ENCODE measurements around the gene ATP9A. TPM values are rescaled to one million over a fixed set of nuclear protein-coding genes. Genes with fewer than 3 reads are reported as not detected.
"Not testable (repeated sequence)": the region's sequence is repeated elsewhere in the genome, so short reads cannot be mapped to it uniquely, and the experiment has no call there.

The ATP9A gene
- total RNA-seq, 1 donor from 2014 or later = 25.2 TPM

DNA sequence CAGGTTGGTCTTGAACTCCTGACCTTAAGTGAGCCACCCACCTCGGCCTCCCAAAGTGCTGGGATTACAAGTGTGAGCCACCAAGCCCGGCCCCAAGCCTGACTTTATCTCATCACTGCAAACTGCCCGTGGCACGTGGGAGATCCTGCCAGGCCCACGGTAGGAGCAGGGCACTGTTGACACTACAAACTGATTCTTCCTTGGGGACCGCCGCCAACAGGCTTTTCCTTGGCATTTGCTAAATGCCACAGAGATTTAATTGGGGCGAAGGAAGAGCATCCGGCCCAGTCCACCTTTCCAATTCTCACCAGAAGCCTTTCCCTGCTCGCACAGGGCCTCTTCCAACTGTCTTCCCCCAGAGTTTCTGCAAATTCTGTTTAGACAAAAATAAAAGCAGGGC lies 11.0 kb downstream of the ATP9A start:
- intact Hi-C loops (cut with micrococcal nuclease) = no loop called here
- Histone ChIP-seq H3K4me3 (no peak overlapping the region), H3K27ac (replicated peaks) (no peak overlapping the region), H3K4me1 (peaks cover 14% of the 10 kb centered on the region), H3K27me3 (ENCODE audit: low read depth) (no peaks in the 10 kb centered on the region), H3K9me3 (replicated peaks) (peaks cover 7% of the 10 kb centered on the region), H3K36me3 (no peaks in the 10 kb centered on the region)
- no peak for TF ChIP-seq CTCF (IDR thresholded peaks at IDR 0.05; ENCODE audit: borderline replicate concordance)
- no peak for DNase-seq

GRCh38 chr20:51756653-51757052 lies 11.5 kb downstream of the ATP9A start:
- TF ChIP-seq CTCF (IDR thresholded peaks at IDR 0.05; ENCODE audit: borderline replicate concordance) = no peak
- Histone ChIP-seq H3K27ac (replicated peaks) (no peak overlapping the region), H3K36me3 (no peaks in the 10 kb centered on the region), H3K4me1 (peaks cover 19% of the 10 kb centered on the region), H3K9me3 (replicated peaks) (peaks cover 2% of the 10 kb centered on the region), H3K27me3 (ENCODE audit: low read depth) (no peaks in the 10 kb centered on the region), H3K4me3 (no peak overlapping the region)
- no peak for DNase-seq
- intact Hi-C loops (cut with micrococcal nuclease) = no loop called here

DNA sequence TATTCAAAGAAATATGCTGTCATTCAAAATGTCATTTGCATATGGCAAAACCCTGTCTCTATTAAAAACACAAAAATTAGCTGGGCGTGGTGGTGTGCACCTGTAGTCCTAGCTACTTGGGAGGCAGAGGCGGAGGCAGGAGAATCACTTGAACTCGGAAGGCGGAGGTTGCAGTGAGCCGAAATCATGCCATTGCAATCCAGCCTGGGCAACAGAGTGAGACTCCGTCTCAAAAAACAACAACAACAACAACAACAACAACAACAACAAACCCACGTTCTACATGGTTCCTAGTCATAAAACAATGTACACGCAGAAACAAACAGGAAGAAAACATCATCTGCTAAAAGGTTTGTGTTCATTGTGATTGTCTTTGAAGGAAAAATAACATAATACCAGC lies 15.0 kb downstream of the ATP9A start:
- H3K27me3 ChIP-seq (ENCODE audit: low read depth); H3K36me3 ChIP-seq; DNase-seq; H3K9me3 ChIP-seq (replicated peaks); H3K27ac ChIP-seq (replicated peaks); H3K4me3 ChIP-seq; intact Hi-C loops (cut with micrococcal nuclease): not testable (repeated sequence)
- H3K4me1 ChIP-seq = peaks cover 29% of the 10 kb centered on the region

DNA sequence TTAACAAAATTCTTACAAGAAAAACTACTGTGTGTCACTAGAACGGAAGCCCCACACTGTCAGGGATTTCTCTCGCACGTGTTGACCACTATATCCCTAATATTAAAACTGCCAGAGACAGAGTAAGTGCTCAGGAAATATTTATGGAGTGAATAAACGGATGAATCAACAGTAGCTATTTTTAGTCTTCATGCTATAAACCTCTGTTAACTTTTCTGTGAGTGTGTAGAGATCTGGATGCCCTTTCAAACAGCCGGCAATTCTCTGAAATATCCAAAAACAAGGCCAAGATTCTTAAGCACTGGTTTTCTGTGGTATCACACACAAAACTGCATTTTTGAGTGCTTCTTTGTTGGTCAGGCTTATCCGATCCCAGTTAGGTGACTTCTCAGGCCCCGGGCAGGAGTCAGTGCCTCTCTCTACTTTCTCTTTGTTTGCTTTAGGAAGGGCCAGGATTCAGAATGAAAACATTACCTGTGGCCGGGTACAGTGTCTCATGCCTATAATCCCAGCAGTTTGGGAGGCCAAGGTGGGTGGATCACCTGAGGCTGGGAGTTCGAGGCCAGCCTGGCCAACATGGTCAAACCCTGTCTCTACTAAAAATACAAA lies 15.7 kb downstream of the ATP9A start:
- H3K36me3 ChIP-seq = no peaks in the 10 kb centered on the region
- TF ChIP-seq CTCF (IDR thresholded peaks at IDR 0.05; ENCODE audit: borderline replicate concordance) = no peak
- no peaks in the 10 kb centered on the region for H3K27me3 ChIP-seq (ENCODE audit: low read depth)
- no peak for DNase-seq
- H3K9me3 ChIP-seq (replicated peaks) = no peaks in the 10 kb centered on the region
- no peak overlapping the region for H3K27ac ChIP-seq (replicated peaks)
- intact Hi-C loops (cut with micrococcal nuclease) = no loop called here
- peaks cover 29% of the 10 kb centered on the region for H3K4me1 ChIP-seq
- no peak overlapping the region for H3K4me3 ChIP-seq

GRCh38 chr20:51750770-51751388 lies 17.3 kb downstream of the ATP9A start:
- no peak overlapping the region for H3K27ac ChIP-seq (replicated peaks)
- no peaks in the 10 kb centered on the region for H3K27me3 ChIP-seq (ENCODE audit: low read depth)
- intact Hi-C loops (cut with micrococcal nuclease) = no loop called here
- H3K36me3 ChIP-seq = no peaks in the 10 kb centered on the region
- no peak overlapping the region for H3K4me3 ChIP-seq
- TF ChIP-seq CTCF (IDR thresholded peaks at IDR 0.05; ENCODE audit: borderline replicate concordance) = no peak
- H3K9me3 ChIP-seq (replicated peaks) = no peaks in the 10 kb centered on the region
- DNase-seq = no peak
- H3K4me1 ChIP-seq = peaks cover 29% of the 10 kb centered on the region

DNA sequence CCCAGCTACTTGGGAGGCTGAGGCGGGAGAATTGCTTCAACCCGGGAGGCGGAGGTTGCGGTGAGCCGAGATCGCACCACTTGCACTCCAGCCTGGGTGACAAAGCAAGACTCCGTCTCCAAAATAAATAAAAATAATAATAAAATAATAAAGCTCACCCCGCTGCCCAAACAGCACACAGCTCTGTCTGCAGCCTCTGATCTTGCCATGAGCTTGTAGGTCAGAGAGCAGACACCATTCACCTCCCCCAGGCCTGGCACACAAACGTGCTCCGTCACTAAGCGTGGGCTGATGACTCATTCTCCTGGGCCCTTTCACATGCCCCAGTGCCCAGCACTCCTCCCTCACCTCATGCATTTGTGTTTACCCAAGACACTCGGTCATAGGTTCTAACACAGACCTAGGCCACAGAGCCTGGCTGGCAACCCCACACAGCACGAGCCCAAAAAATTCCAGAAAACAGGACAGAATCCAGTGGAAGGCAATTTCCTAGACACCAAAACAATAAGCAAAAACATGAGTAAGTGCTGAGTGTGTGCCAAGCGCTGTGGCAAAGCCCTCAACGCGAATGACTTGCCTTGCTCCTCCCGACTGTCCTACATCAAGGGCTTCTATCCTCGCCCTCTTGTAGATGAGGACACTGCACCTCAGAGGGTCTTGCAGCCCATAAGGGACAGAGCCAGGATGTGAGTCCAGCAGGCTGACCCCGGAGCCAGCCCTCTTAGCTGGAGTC lies 18.0 kb downstream of the ATP9A start:
- no peak for TF ChIP-seq CTCF (IDR thresholded peaks at IDR 0.05; ENCODE audit: borderline replicate concordance)
- H3K27me3 ChIP-seq (ENCODE audit: low read depth) = no peaks in the 10 kb centered on the region
- peak; percentile 44 for DNase-seq
- peaks cover 29% of the 10 kb centered on the region for H3K4me1 ChIP-seq
- H3K4me3 ChIP-seq = no peak overlapping the region
- no peaks in the 10 kb centered on the region for H3K36me3 ChIP-seq
- intact Hi-C loops (cut with micrococcal nuclease) = no loop called here
- H3K9me3 ChIP-seq (replicated peaks) = no peaks in the 10 kb centered on the region
- no peak overlapping the region for H3K27ac ChIP-seq (replicated peaks)
